SK-N-SH (cell line): Measurements from ENCODE around the gene ZNF280D. TPM values are rescaled to one million over a fixed set of nuclear protein-coding genes. Genes with fewer than 3 reads are reported as not detected.

ENCODE experiments used
- CTCF ChIA-PET: fragments of 300-600, 350-600 bp; formaldehyde crosslinking; extraction: SDS; loops from one replicate; lab custom pipeline; 2021; lab: Yijun Ruan, JAX
- POLR2A ChIA-PET: fragments of 350-600 bp; sonication (Branson Sonifier 250); formaldehyde crosslinking; extraction: SDS; loops from one replicate; lab custom pipeline; 2020; ENCODE audit warnings: antibody characterized with exemption, inconsistent platforms; lab: Yijun Ruan, JAX
- DNase-seq: peaks from one replicate; pipeline ENCODE4 v3.0.0; 2012
- H2AFZ ChIP-seq: fragments of 200-600 bp; sonication (generic); 2 replicates; pipeline ENCODE4 v1.8.1; 2016; ENCODE audit warnings: antibody characterized with exemption, mild to moderate bottlenecking, low read depth
- H3F3A ChIP-seq: fragments of 200-600 bp; sonication (generic); replicated peaks from 2 replicates; pipeline ENCODE3; 2016; ENCODE audit warnings: antibody characterized with exemption, mild to moderate bottlenecking; ENCODE audit not compliant: insufficient read depth
- H3K27ac ChIP-seq, 2 experiments: fragments of 200-500 bp in 1 of 2; fragments of 200-600 bp in 1 of 2; sonication (Bioruptor generic) in 1 of 2; sonication (generic), shearing (Covaris generic) in 1 of 2; 2 replicates each; pipeline versions ENCODE4 v1.5.1 to v1.6.1; 2014 to 2016; ENCODE audit warnings: low read depth in 2 of 2, inconsistent platforms in 1 of 2, low read length in 1 of 2, mild to moderate bottlenecking in 1 of 2, mixed read lengths in 1 of 2
- H3K27me3 ChIP-seq: fragments of 200-600 bp; sonication (generic), shearing (Covaris generic); 2 replicates; pipeline ENCODE4 v1.6.1; 2016; ENCODE audit warnings: mixed run types; ENCODE audit not compliant: insufficient read depth
- H3K36me3 ChIP-seq, 2 experiments: fragments of 200-500 bp in 1 of 2; fragments of 200-600 bp in 1 of 2; sonication (Bioruptor generic) in 1 of 2; sonication (generic) in 1 of 2; replicated peaks in 1 of 2; 2 replicates each; pipeline versions ENCODE3 to v1.5.1; 2014 to 2016; ENCODE audit warnings: low read length in 1 of 2, mild to moderate bottlenecking in 1 of 2; ENCODE audit not compliant: insufficient read depth in 2 of 2, control insufficient read depth in 1 of 2
- H3K4me1 ChIP-seq, 2 experiments: fragments of 200-500 bp in 1 of 2; fragments of 200-600 bp in 1 of 2; sonication (Bioruptor generic) in 1 of 2; sonication (generic), shearing (Covaris generic) in 1 of 2; 2 replicates each; pipeline versions ENCODE4 v1.5.1 to v1.6.1; 2014 to 2016; ENCODE audit warnings: low read depth in 1 of 2, low read length in 1 of 2, mixed run types in 1 of 2; ENCODE audit not compliant: insufficient read depth in 2 of 2, control insufficient read depth in 1 of 2
- H3K4me2 ChIP-seq: fragments of 200-600 bp; sonication (generic), shearing (Covaris generic); 2 replicates; pipeline ENCODE4 v1.6.1; 2017; ENCODE audit warnings: mixed run types
- H3K4me3 ChIP-seq, 2 experiments: fragments of 200-500 bp in 1 of 2; fragments of 200-600 bp in 1 of 2; sonication (Bioruptor generic) in 1 of 2; sonication (generic), shearing (Covaris generic) in 1 of 2; 2 replicates each; pipeline versions ENCODE4 v1.5.1 to v1.8.1; 2014 to 2016; ENCODE audit warnings: low read depth in 2 of 2, inconsistent platforms in 1 of 2, low read length in 1 of 2, mild to moderate bottlenecking in 1 of 2, mixed read lengths in 1 of 2, moderate library complexity in 1 of 2
- H3K79me2 ChIP-seq: fragments of 200-600 bp; sonication (generic); 2 replicates; pipeline ENCODE4 v1.8.1; 2017; ENCODE audit warnings: mild to moderate bottlenecking; ENCODE audit not compliant: insufficient read depth
- H3K9ac ChIP-seq: fragments of 200-600 bp; sonication (generic); 2 replicates; pipeline ENCODE4 v1.6.1; 2017; ENCODE audit warnings: mixed run types
- H3K9me2 ChIP-seq: fragments of 200-600 bp; sonication (generic); 2 replicates; pipeline ENCODE4 v1.6.1; 2017; ENCODE audit warnings: mixed run types
- H3K9me3 ChIP-seq: fragments of 200-600 bp; sonication (generic); 2 replicates; pipeline ENCODE4 v1.6.1; 2017; ENCODE audit warnings: mixed run types, mild to moderate bottlenecking, moderate library complexity
- H4K20me1 ChIP-seq: fragments of 200-600 bp; sonication (generic); 2 replicates; pipeline ENCODE4 v1.6.1; 2017; ENCODE audit warnings: mild to moderate bottlenecking, mixed run types; ENCODE audit not compliant: insufficient read depth
- CHD2 ChIP-seq: fragments of 150-350 bp; IDR thresholded peaks from 2 replicates; pipeline ENCODE4 v1.6.1; 2018; ENCODE audit warnings: low read length; ENCODE audit not compliant: partially characterized antibody
- FOXM1 ChIP-seq: IDR thresholded peaks from 2 replicates; pipeline ENCODE4 v1.4.0; 2012; ENCODE audit warnings: low read depth, mild to moderate bottlenecking
- NFIC ChIP-seq: IDR thresholded peaks from 2 replicates; pipeline ENCODE4 v1.4.0; 2012; ENCODE audit warnings: borderline replicate concordance
- NRF1 ChIP-seq: IDR thresholded peaks from 2 replicates; pipeline ENCODE4 v1.6.1; 2012; ENCODE audit warnings: low read depth, mild to moderate bottlenecking, low read length
- RAD21 ChIP-seq: IDR thresholded peaks from 2 replicates; pipeline ENCODE4 v1.6.1; 2012; ENCODE audit warnings: mild to moderate bottlenecking, low read length
- RFX5 ChIP-seq: IDR thresholded peaks from 2 replicates; pipeline ENCODE4 v1.6.1; 2012; ENCODE audit warnings: mild to moderate bottlenecking, improper control_type of control experiment, low read length
- SIN3A ChIP-seq: IDR thresholded peaks from 2 replicates; pipeline ENCODE4 v1.6.1; 2012; ENCODE audit warnings: low read depth, mild to moderate bottlenecking, low read length, moderate library complexity, borderline replicate concordance
- TCF12 ChIP-seq: IDR thresholded peaks from 2 replicates; pipeline ENCODE4 v1.4.0; 2012
- TEAD4 ChIP-seq: IDR thresholded peaks from 2 replicates; pipeline ENCODE4 v1.4.0; 2012; ENCODE audit warnings: mild to moderate bottlenecking, borderline replicate concordance; ENCODE audit not compliant: insufficient read depth
- WGBS: methylation state at CpG from one replicate; pipeline ENCODE4 v1.1.6; 2017; ENCODE audit warnings: low lambda C conversion rate; 5-methylcytosine and 5-hydroxymethylcytosine counted together
- polyA plus RNA-seq, 3 experiments: library from polyadenylated mRNA; depleted of rRNA; stranded (reverse); fragments of >200 nt; gene quantifications; 2 replicates each; pipeline ENCODE4 v1.2.3, GENCODE V29; 2012
- small RNA-seq, 7 experiments: library from RNA; depleted of rRNA; stranded (forward); fragments of <200 nt; gene quantifications; one replicate each; pipeline ENCODE3, GENCODE V24; 2012
- TF ChIP-seq, protein P1 (sequence below): IDR thresholded peaks from 2 replicates; pipeline ENCODE4 v1.4.0; 2012; ENCODE audit warnings: low read depth, borderline replicate concordance

Gene ZNF280D
- polyA plus RNA-seq, 1 of the 3 experiments (the other 2 are of a cell fraction) = 5.4 TPM

DNA sequence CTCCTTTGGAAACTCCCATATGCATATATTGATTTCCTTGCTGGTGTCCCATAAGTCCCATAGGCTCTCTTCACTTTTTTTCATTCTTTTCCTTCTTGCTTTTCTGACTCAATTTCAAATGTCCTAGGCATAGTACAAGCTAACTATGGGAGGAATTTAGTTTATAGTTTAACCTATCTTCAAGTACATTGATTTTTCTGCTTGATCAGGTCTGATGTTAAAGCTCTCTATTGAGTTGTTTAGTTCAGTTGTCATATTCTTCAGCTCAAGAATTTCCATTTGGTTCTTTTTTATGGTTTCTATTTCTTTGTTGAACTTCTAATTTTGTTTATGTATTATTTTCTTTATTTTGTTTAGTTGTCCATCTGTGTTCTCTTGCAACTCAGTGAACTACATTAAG, 147.1 kb downstream of the ZNF280D start:
- CTCF ChIA-PET = no interaction called here
- TF ChIP-seq, protein P1, sequence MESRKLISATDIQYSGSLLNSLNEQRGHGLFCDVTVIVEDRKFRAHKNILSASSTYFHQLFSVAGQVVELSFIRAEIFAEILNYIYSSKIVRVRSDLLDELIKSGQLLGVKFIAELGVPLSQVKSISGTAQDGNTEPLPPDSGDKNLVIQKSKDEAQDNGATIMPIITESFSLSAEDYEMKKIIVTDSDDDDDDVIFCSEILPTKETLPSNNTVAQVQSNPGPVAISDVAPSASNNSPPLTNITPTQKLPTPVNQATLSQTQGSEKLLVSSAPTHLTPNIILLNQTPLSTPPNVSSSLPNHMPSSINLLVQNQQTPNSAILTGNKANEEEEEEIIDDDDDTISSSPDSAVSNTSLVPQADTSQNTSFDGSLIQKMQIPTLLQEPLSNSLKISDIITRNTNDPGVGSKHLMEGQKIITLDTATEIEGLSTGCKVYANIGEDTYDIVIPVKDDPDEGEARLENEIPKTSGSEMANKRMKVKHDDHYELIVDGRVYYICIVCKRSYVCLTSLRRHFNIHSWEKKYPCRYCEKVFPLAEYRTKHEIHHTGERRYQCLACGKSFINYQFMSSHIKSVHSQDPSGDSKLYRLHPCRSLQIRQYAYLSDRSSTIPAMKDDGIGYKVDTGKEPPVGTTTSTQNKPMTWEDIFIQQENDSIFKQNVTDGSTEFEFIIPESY = no peak
- TF ChIP-seq SIN3A = no peak
- no peak for TF ChIP-seq RAD21
- no peak for TF ChIP-seq RFX5
- no peak for TF ChIP-seq TEAD4
- TF ChIP-seq NFIC = no peak
- no peak for TF ChIP-seq FOXM1
- TF ChIP-seq NRF1 = no peak
- TF ChIP-seq CHD2 = no peak
- no peak for TF ChIP-seq TCF12
- no peak overlapping the region for H3K27ac ChIP-seq
- H3K36me3 ChIP-seq = no peaks in the 10 kb centered on the region
- no peaks in the 10 kb centered on the region for H3F3A ChIP-seq
- no peak overlapping the region for H2AFZ ChIP-seq
- H3K79me2 ChIP-seq = no peaks in the 10 kb centered on the region
- no peaks in the 10 kb centered on the region for H3K27me3 ChIP-seq
- no peaks in the 10 kb centered on the region for H3K9me2 ChIP-seq
- H3K4me2 ChIP-seq = no peak overlapping the region
- POLR2A ChIA-PET = no interaction called here
- peaks cover 5% of the 10 kb centered on the region; the same call in 1 of the 2 replicates for H3K9me3 ChIP-seq
- H4K20me1 ChIP-seq = no peaks in the 10 kb centered on the region
- no peak overlapping the region for H3K4me3 ChIP-seq
- no peak for DNase-seq
- H3K4me1 ChIP-seq = no peaks in the 10 kb centered on the region
- H3K9ac ChIP-seq = no peak overlapping the region

- no peak overlapping the region for H3K4me3 ChIP-seq
- H3K27ac ChIP-seq = no peak overlapping the region
- H3K27me3 ChIP-seq = no peaks in the 10 kb centered on the region
- no peaks in the 10 kb centered on the region for H3K4me1 ChIP-seq
- TF ChIP-seq, protein P1 = no peak
- no peak overlapping the region for H3K4me2 ChIP-seq
- no peaks in the 10 kb centered on the region for H3K79me2 ChIP-seq
- H3F3A ChIP-seq = no peaks in the 10 kb centered on the region
- ChIA-PET POLR2A (no interaction called here), CTCF (no interaction called here)
- 39% methylated on average over 2 of the region's 2 CpGs for WGBS
- H3K9me3 ChIP-seq = 0 out of 2 replicates have a peak, but pooled peaks cover 5% of the 10 kb centered on the region
- H2AFZ ChIP-seq = no peak overlapping the region
- H4K20me1 ChIP-seq = no peaks in the 10 kb centered on the region
- DNase-seq = no peak
- no peaks in the 10 kb centered on the region for H3K9me2 ChIP-seq
- H3K36me3 ChIP-seq = no peaks in the 10 kb centered on the region
- no peak overlapping the region for H3K9ac ChIP-seq
Observed at GRCh38 chr15:56582785-56583184, 150.5 kb downstream of the ZNF280D start.

Small RNA genes lying within 50 kb of the gene (small RNA-seq; reads per million reads assigned to genes)
- gene RF00019 = 0 reads per million in 7 experiments

Other genes with a start within 250 kb of the ZNF280D start
- gene TCF12, start 185.1 kb upstream of the ZNF280D start, polyA plus RNA-seq (2012; rRNA removed) = 49.6 and 50.6 TPM in 2 replicates